GM12878 (cell line): Measurements from ENCODE around the gene TAS2R14. TPM values are rescaled to one million over a fixed set of nuclear protein-coding genes. Genes with fewer than 3 reads are reported as not detected.

Experiments
- GATAD2B ChIP-seq: fragments of 450-650 bp; conservative IDR thresholded peaks from 2 replicates; pipeline ENCODE4 v1.6.1; 2017; ENCODE audit warnings: low read depth, mild to moderate bottlenecking, moderate library complexity
- NR2C1 ChIP-seq: fragments of 450-650 bp; IDR thresholded peaks from 2 replicates; pipeline ENCODE4 v1.6.1; 2017; ENCODE audit warnings: antibody characterized with exemption, mild to moderate bottlenecking, moderate library complexity
- RELA ChIP-seq: fragments of 450-650 bp; IDR thresholded peaks from 2 replicates; pipeline ENCODE4 v1.8.0; 2014; ENCODE audit warnings: borderline replicate concordance; ENCODE audit not compliant: partially characterized antibody
- SIX5 ChIP-seq: IDR thresholded peaks from 2 replicates; pipeline ENCODE4 v1.6.1; 2011; ENCODE audit warnings: mild to moderate bottlenecking, low read depth, low read length, moderate library complexity; ENCODE audit not compliant: severe bottlenecking
- SRF ChIP-seq, 2 experiments: IDR thresholded peaks; 2 replicates each; pipeline ENCODE4 v1.6.1; 2011; ENCODE audit warnings: low read depth in 2 of 2, low read length in 2 of 2, mild to moderate bottlenecking in 1 of 2, moderate library complexity in 1 of 2
- polyA plus RNA-seq, 11 experiments: library from polyadenylated mRNA; depleted of rRNA in 4 of 11; unstranded in 6 of 11; stranded (reverse) in 5 of 11; fragments of >200 nt; fragmentation: Nextera tagmentation in 4 of 11; fragmentation: Illumina TruSeq in 1 of 11; extraction: Ambion mirVana in 4 of 11; extraction: Trizol in 1 of 11; gene quantifications; 1 replicate in 1 of 11; 2 replicates in 10 of 11; pipeline versions ENCODE4 v1.2.1 to v1.2.3, GENCODE V29; 2011 to 2016; ENCODE audit warnings: inconsistent platforms in 2 of 11, missing spikeins in 2 of 11, low read depth in 1 of 11
- total RNA-seq, 4 experiments: library from RNA; depleted of rRNA in 3 of 4; stranded (reverse); fragments of >200 nt in 3 of 4; fragmentation: Illumina TruSeq in 1 of 4; extraction: Trizol in 1 of 4; gene quantifications; 2 replicates each; pipeline versions ENCODE4 v1.2.1 to v1.2.3, GENCODE V29; 2013 to 2021
- TF ChIP-seq, protein P1 (sequence below): IDR thresholded peaks from 2 replicates; pipeline ENCODE4 v1.6.1; 2011; ENCODE audit warnings: low read depth, mild to moderate bottlenecking, low read length, moderate library complexity, borderline replicate concordance; ENCODE audit errors: extremely low read depth
- TF ChIP-seq, protein P2 (sequence below): fragments of 450-650 bp; IDR thresholded peaks from 2 replicates; pipeline ENCODE4 v1.6.1; 2017; ENCODE audit warnings: low read depth, mild to moderate bottlenecking, moderate library complexity
- TF ChIP-seq, protein P3 (sequence below): IDR thresholded peaks from 2 replicates; pipeline ENCODE4 v1.6.1; 2012; ENCODE audit warnings: low read depth, low read length, improper control_type of control experiment
- TF ChIP-seq, protein P4 (sequence below): fragments of 450-650 bp; IDR thresholded peaks from 2 replicates; pipeline ENCODE4 v1.6.1; 2017; ENCODE audit warnings: mild to moderate bottlenecking, moderate library complexity

TAS2R14 gene
- total and polyA plus RNA-seq, 10 of the 15 experiments (the other 5 are each of a cell fraction or from before 2014, with no cell fraction given): 1.2 to 4.4 (median 2.2) TPM

DNA sequence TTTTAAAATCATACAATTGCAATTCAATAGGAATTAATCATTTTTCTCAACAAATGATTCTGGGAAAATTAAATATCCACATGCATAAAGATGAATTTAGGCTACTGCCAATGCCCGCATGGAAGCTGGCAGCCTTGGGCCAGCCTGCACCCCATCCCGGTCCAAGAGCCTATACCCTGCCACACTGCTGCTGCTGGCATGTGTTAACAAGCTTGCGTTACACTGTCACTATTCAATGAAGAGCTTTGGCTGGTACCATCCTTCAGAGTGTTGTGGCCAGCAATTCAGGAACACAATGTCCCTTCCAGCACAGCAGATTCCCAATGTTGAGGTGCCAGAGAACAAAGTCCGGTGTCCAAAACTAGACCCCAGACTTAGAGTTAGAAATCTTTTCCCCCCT is 13.6 kb upstream of the TAS2R14 start (continued):
- TF ChIP-seq SIX5 (no peak), NR2C1 (no peak), GATAD2B (no peak), SRF (IDR thresholded peaks at IDR 0.05; ENCODE audit: low read depth in 2 of 2, low read length in 2 of 2) (no peak), RELA (no peak)
- TF ChIP-seq, protein P1, sequence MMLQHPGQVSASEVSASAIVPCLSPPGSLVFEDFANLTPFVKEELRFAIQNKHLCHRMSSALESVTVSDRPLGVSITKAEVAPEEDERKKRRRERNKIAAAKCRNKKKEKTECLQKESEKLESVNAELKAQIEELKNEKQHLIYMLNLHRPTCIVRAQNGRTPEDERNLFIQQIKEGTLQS: no peak
- TF ChIP-seq, protein P2, sequence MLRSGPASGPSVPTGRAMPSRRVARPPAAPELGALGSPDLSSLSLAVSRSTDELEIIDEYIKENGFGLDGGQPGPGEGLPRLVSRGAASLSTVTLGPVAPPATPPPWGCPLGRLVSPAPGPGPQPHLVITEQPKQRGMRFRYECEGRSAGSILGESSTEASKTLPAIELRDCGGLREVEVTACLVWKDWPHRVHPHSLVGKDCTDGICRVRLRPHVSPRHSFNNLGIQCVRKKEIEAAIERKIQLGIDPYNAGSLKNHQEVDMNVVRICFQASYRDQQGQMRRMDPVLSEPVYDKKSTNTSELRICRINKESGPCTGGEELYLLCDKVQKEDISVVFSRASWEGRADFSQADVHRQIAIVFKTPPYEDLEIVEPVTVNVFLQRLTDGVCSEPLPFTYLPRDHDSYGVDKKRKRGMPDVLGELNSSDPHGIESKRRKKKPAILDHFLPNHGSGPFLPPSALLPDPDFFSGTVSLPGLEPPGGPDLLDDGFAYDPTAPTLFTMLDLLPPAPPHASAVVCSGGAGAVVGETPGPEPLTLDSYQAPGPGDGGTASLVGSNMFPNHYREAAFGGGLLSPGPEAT: no peak
- TF ChIP-seq, protein P3, sequence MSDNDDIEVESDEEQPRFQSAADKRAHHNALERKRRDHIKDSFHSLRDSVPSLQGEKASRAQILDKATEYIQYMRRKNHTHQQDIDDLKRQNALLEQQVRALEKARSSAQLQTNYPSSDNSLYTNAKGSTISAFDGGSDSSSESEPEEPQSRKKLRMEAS: no peak
- TF ChIP-seq, protein P4, sequence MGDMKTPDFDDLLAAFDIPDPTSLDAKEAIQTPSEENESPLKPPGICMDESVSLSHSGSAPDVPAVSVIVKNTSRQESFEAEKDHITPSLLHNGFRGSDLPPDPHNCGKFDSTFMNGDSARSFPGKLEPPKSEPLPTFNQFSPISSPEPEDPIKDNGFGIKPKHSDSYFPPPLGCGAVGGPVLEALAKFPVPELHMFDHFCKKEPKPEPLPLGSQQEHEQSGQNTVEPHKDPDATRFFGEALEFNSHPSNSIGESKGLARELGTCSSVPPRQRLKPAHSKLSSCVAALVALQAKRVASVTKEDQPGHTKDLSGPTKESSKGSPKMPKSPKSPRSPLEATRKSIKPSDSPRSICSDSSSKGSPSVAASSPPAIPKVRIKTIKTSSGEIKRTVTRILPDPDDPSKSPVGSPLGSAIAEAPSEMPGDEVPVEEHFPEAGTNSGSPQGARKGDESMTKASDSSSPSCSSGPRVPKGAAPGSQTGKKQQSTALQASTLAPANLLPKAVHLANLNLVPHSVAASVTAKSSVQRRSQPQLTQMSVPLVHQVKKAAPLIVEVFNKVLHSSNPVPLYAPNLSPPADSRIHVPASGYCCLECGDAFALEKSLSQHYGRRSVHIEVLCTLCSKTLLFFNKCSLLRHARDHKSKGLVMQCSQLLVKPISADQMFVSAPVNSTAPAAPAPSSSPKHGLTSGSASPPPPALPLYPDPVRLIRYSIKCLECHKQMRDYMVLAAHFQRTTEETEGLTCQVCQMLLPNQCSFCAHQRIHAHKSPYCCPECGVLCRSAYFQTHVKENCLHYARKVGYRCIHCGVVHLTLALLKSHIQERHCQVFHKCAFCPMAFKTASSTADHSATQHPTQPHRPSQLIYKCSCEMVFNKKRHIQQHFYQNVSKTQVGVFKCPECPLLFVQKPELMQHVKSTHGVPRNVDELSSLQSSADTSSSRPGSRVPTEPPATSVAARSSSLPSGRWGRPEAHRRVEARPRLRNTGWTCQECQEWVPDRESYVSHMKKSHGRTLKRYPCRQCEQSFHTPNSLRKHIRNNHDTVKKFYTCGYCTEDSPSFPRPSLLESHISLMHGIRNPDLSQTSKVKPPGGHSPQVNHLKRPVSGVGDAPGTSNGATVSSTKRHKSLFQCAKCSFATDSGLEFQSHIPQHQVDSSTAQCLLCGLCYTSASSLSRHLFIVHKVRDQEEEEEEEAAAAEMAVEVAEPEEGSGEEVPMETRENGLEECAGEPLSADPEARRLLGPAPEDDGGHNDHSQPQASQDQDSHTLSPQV: no peak
